Measurements from ENCODE around the gene ZSCAN31.
"Not testable (repeated sequence)": the region's sequence is repeated elsewhere in the genome, so short reads cannot be mapped to it uniquely, and the experiment has no call there.

ZSCAN31 gene

DNA sequence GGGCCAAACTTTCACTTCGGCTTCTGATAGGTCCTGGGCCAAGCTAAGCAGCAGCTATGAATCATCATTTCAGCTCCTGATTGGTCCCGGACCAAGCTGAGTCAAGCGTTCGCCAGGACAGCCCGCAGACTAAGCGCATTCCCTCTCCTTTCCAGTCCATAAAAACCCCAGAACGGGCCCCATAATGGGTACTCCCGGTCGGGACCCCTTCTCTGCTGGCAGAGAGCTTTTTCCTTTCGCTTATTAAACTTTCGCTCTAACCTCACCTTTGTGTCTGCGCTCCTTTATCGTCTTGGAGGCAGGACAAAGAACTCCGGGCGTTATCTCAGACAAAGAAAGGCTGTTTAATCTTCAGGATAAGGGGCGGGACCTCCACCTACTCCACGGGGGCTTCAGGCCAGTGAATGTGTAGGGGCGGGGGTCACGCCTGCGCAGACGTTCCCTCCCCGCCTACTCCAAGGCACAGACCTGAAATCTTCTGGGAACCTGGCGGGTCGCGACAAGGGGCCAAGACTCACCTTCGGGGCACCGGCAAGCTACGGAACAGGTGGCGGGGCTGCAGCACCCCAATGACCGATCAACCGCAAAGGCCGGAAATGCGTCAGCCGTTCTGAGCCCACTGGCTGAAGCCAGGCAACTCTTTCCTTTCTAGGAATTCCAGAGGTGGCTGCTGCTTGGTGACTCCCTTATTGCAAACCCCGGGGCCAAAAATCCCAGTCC lies at the start of gene ZSCAN31:
Gene ZSCAN31 (minus strand): TSS at position 585 of the 720 bp plus-strand sequence. CDS start 6,465 bp downstream, outside the sequence.
- DNase-seq (ENCODE audit: low read depth): peak; percentile 99

DNA sequence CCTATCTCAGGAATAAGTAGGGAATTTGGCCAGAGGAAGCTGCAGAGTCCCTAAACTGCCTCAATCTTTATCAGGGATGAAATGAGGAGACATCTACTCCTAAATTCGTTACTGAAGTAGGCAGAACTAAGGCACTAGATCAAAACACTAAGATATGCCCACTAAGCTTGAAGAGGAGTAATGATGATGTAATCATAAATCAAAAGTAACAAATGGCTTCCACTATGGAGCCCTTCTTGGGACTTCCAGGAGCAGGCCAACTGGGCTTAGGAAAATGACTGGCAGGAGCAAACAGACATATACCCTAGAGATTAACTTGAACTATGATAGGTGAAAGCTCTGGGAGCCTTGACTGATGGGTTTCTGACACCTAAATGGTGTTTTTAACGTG lies 48.2 kb upstream of the ZSCAN31 start:
- DNase-seq (ENCODE audit: low read depth): no peak

DNA sequence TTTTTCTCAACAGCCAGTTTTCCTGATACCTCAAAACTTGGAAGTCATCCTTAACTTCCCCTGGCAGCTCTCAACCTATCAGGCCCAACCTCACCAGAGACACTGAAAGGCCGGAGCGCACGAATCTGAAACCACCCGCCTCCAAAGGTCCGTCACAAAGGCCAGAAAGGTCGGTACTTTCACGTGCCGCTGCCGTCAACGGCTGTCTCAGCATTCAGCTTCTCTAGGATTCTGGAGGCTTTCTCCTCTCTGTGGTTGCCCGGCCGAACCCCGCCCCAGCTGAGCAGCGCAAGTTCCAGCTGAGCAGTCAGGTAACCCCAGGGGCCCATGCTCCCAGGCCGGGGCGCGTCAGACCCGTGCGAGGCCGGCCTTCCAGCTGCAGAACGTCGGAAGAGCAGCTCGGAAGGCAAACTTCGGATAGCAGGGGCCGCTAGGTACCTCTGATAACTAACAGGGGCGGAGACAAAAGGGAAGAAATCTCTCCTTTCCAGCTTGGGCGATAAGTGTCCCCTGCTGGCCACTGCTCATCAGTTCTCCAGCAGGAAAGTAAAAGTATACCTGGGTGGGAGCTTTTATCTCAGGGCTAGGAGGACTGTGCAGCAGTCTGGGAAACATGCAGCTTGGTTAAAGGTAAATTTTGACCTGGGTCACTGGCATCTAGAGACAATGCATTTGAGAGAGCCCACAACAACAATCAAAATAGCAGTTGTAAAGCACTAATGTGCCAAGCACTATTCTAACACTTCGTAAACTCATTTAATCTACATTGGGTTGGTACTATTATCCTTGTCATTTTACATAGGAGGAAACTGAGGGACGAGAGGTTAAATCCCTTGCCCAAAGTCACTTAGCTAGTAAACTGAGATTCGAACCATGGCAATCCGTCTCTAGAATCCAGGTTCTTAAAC lies 47.5 kb upstream of the ZSCAN31 start:
- peak; percentile 91 for DNase-seq (ENCODE audit: low read depth)

GRCh38 chr6:28380381-28380780 lies 44.4 kb upstream of the ZSCAN31 start:
- no peak for DNase-seq (ENCODE audit: low read depth)

DNA sequence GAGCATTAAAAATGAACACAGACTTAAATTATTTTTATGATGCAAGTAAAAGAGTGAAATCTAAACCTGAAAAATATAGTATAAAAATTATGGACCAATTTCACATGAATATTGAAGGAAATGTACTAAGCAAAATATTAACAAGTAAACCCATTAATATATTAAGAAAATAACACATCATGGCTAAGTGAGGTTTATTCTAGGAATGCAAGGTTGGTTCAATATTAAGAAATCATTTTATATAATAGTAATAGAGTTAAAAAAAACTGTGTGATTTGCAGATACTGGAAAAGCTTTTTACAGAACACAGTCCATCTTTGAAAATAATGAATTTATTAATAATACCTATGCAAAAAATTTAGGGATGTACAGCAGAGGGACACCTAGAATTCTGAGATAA lies 42.7 kb upstream of the ZSCAN31 start:
- no peak for DNase-seq (ENCODE audit: low read depth)

DNA sequence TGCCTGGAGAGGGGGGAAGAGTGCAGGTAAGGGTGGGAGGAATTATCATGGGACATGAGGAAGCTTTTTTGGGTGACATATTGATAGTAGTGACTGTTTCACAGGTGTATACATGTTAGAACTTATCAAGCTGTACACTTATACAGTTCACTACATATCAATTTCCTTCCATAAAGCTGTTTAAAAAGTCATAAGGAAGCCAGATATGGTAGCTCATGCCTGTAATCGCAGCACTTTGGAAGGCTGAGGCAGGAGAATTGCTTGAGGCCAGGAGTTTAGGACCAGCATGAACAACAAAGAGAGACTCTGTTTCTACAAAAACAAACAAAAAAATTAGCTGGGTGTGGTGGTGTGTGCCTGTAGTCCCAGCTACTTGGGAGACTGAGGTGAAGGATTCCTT lies 41.9 kb upstream of the ZSCAN31 start:
- no peak for DNase-seq (ENCODE audit: low read depth)

- DNase-seq (ENCODE audit: low read depth): no peak
These were observed 38.0 kb upstream of the ZSCAN31 start for GRCh38 chr6:28373925-28374324.

- DNase-seq (ENCODE audit: low read depth): no peak
These were observed 35.9 kb upstream of the ZSCAN31 start for GRCh38 chr6:28371706-28372451.

DNA sequence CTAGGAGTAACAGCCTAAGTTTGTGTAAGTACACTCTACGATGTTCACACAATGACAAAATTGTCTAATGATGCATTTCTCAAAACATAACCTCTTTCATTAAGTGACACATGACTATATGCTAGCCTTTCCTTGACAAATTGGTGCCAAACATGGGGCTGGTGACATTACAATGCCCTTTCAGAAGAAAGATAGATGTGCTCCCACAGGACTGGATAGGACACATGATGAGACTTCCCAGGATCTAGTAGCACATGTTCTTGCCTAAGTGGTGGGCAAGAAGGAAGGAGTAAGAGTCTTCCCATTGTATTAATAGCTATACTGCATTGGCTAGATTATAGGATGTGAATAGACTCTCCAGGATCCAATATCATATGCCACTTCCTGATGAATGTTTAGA lies 35.3 kb upstream of the ZSCAN31 start:
- no peak for DNase-seq (ENCODE audit: low read depth)

- DNase-seq (ENCODE audit: low read depth): peak; percentile 2
These were observed 34.5 kb upstream of the ZSCAN31 start for GRCh38 chr6:28370440-28370839.

GRCh38 chr6:28369463-28369862 lies 33.5 kb upstream of the ZSCAN31 start:
- DNase-seq (ENCODE audit: low read depth): no peak

- DNase-seq (ENCODE audit: low read depth): no peak
These were observed 32.6 kb upstream of the ZSCAN31 start for GRCh38 chr6:28368522-28368921.

DNA sequence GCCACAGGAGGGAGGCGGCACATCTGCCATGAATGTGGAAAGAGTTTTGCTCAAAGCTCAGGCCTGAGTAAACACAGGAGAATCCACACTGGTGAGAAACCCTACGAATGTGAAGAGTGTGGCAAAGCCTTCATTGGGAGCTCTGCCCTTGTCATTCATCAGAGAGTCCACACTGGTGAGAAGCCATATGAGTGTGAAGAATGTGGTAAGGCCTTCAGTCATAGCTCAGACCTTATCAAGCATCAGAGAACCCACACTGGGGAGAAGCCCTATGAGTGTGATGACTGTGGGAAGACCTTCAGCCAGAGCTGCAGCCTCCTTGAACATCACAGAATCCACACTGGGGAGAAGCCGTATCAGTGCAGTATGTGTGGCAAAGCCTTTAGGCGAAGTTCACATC lies 29.6 kb upstream of the ZSCAN31 start:
- DNase-seq (ENCODE audit: low read depth): not testable (repeated sequence)

GRCh38 chr6:28360961-28361360 lies 25.0 kb upstream of the ZSCAN31 start:
- no peak for DNase-seq (ENCODE audit: low read depth)

DNA sequence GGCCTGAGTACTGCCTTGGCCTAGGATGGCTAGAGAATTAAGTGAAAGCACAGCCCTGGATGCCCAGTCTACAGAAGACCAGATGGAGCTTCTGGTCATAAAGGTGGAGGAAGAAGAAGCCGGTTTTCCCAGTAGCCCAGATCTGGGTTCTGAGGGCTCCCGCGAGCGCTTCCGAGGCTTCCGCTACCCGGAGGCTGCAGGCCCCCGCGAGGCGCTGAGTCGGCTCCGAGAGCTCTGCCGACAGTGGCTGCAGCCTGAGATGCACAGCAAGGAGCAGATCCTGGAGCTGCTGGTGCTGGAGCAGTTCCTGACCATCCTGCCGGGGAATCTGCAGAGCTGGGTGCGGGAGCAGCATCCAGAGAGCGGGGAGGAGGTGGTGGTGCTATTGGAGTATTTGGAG lies 23.6 kb upstream of the ZSCAN31 start:
- not testable (repeated sequence) for DNase-seq (ENCODE audit: low read depth)

DNA sequence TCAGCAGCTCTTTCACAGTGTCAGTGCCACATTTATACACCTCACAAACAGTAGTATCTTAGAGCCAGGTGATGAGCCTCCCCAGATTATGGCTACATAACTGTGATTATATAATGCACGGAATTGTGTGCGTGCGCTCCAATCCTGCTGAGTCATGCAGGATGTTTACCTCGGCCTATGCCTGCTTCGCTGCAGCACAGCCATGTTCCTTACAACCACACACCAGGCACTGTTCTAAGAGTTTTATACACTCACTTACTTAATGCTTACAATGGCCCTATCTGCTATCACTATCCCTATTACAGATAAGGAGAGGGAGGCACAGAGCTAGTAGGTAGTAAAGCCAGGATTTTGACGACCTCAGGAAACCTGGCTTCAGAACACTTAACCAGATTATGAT lies 21.1 kb upstream of the ZSCAN31 start:
- peak; percentile 59 for DNase-seq (ENCODE audit: low read depth)

DNA sequence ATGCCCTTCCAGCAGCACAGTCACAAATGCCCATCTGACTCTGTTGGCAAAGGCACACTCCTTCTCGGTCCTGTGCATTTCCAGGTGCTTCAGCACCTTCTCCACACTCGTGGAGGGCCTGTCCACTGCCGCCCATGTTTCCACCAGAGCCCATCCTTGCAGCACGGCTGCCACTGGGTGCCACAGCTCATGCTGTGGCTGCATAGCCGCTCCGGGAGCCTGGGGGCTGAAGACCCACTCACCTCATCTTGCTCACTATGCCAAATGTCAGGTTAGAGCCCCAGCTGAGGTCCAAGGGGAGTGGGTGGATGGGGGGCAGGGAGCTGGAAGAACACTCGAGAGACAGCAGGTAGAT lies 20.7 kb upstream of the ZSCAN31 start:
- DNase-seq (ENCODE audit: low read depth): no peak

DNA sequence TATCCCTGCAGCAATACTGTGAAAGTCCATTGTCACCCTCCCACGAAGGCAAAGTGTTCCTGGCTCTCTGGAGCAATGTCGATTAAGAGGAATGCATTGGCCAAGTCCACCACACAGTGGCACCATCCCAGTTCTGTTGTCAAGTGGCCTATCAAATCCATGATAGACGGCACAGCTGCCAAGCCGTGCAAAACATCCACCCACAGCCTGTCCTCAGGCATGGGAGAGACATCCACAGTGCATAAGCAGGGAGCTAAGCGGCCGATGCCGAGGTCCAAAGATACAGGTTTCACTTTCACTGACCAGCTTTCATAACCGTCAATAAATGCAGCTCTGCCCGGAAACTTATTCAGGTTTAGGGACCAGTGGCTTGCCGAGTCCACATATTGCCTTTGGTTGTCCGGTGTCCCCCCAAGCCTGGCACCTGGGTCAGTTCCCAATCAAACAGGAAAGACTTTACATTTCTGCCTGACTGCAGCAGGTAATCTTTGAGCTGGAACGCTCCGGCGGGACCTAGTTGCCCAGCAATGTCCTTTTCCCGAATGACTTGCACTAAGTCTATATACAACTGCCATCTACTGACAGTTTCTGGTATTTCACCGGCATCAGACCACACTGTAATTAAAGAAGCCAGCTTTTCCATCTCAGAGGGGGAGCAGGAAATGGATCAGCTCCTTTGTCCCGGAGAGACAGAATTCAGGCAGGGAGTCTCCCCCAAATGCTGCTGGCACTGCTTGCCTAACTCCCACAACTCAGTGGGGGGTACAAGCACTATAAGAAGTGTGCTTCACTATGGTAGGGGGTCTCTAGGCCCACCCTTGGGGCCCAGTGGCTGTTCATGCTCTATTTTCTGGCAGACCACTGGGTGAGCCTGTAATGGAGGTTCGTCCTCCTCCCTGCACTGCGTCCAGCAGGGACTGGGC lies 20.1 kb upstream of the ZSCAN31 start:
- peak; percentile 74 for DNase-seq (ENCODE audit: low read depth)

DNA sequence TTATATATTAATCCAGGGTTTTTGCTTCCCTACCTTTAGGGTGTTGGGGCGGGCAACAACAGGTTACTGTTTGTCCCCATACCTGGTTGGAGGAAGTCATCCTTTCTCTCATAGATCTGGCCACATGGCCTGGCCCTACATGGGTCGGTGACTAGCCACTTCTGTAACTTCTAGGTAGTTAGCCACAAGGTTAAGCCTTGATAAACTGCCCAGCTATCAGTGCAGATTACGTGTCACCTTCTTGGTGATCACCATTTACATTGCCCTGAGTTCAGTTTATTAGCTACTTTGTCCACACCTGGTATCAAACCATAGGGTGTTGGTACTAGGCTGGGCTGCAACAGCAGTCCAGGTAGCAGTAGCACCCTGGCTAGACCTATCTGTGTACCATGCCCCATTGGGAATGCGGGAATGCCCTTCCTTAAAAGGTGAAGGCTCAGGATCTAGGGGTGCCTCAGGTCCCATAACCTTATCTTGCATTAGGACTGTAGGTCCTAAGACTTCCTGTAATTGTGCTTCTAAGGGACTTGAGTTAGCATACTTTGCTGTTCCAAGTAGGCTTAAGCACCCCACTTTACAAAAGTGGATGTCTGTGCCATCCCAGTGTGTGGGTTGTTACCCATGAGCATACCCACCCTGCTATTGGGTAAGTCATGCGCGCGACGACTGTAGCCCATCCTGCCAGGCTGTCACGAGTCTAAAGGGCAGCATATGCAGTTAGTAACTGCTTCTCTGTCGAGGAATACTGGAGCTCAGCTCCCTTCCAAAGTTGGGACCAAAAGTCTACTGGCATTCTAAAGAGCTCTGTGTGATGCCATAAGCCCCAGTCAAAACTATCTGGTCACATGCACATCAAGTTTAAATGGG lies 19.0 kb upstream of the ZSCAN31 start:
- DNase-seq (ENCODE audit: low read depth): no peak

GRCh38 chr6:28353981-28354676 lies 18.2 kb upstream of the ZSCAN31 start:
- peak; percentile 30 for DNase-seq (ENCODE audit: low read depth)
